Measurements from ENCODE around the gene C1QL2.

C1QL2 gene

DNA sequence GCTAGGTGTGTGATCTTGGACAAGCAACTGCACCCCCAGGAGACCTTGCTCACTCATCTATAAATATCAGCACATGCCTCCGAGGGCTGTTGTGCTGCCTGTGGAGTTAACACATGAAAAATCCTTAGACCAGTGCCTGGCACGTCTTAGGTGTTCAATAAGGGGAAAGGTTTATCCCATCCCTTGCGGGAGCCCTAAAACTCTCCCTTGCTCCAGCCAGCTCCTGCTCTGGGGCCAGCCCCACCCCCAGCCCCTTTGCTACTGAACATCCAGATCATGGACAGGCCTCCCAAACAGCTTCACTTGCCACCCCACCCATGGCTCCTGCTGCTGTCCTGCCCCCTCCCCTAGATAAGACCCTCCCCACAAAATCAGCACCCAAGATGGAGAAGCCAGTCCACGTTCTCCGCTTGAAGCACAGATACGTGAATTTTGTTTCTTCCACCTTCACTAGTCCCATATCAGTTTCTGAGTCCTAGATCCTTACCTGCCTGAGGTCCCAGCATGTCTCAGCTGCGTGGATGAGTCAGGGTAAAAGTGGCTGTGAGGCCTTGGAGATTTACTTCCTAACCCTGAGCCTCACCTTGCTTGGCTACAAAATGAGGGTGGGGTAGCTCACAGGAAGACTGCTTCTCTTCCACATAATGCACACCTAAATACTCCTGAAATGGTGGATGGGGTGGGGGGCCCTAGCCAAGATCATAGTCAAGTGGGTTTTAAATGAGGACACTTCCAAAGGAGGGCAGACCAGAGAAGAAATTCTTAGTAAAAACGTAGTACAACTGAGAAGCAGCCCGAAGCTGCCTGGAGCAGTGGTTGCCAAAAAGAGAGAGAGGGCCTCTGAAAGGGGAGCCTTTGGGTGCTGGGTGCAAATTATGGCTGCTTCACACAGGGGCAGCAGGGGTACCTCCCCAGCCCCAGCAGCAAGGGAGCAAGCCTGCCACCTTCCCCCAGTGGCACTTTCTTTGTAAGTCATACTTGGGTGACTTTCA is 40.4 kb downstream of the C1QL2 start:
- TF ChIP-seq, protein P1, sequence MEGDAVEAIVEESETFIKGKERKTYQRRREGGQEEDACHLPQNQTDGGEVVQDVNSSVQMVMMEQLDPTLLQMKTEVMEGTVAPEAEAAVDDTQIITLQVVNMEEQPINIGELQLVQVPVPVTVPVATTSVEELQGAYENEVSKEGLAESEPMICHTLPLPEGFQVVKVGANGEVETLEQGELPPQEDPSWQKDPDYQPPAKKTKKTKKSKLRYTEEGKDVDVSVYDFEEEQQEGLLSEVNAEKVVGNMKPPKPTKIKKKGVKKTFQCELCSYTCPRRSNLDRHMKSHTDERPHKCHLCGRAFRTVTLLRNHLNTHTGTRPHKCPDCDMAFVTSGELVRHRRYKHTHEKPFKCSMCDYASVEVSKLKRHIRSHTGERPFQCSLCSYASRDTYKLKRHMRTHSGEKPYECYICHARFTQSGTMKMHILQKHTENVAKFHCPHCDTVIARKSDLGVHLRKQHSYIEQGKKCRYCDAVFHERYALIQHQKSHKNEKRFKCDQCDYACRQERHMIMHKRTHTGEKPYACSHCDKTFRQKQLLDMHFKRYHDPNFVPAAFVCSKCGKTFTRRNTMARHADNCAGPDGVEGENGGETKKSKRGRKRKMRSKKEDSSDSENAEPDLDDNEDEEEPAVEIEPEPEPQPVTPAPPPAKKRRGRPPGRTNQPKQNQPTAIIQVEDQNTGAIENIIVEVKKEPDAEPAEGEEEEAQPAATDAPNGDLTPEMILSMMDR (IDR thresholded peaks at IDR 0.05; ENCODE audit: insufficient read depth, low read depth, low read length, missing control alignments) = no peak
- no peak overlapping the region for H3K4me3 ChIP-seq (ENCODE audit: low read depth, low read length)

GRCh38 chr2:119117408-119117807 is 41.1 kb downstream of the C1QL2 start:
- TF ChIP-seq, protein P1 (IDR thresholded peaks at IDR 0.05; ENCODE audit: insufficient read depth, low read depth, low read length, missing control alignments) = no peak
- DNase-seq (ENCODE audit: low read depth) = no peak
- no peak overlapping the region for H3K4me3 ChIP-seq (ENCODE audit: low read depth, low read length)

More for the DNA sequence above, 40.4 kb downstream of the C1QL2 start:
- DNase-seq (ENCODE audit: low read depth) = no peak

DNA sequence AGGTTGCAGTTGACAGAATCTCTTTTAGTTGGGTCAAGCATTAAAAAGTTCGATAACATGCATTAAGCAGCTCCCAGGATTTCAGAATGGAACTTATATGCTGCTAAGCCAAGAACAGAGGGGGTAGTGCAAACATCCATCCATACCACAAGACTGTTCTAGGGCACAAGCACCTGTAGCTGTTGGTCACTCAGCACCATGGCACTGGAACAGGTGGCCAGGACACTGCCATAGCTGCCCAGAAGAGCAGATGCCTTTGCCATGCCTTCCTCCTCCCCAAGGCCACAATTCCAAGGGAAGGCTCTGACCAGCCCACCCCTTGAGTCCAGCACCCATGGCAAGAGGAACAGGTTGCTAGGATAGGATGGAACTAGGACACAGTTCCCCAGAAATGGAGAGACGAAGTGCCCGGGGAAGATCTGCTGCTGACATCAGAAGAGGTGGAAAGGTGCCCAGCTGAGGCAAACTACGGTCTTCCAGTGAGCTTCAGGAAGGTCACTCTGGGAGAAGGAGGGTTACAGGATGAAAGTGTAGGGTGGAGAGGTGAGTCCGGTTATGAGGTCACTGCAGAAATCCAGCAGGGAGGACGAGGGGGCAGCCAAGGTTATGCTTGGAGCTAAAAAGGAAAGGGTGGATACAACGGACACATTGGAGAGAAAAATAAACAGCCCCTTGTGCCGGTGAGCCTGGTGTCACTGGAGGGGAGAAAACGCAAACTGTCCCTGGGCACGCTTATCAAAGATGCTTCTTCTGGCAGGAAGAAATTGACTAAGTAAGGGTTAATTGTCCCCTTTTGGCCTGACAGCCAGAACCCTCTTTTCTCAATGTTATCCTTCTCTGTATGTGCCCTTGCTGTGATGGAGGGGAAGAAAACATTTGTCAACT is 41.9 kb downstream of the C1QL2 start:
- TF ChIP-seq, protein P1 (IDR thresholded peaks at IDR 0.05; ENCODE audit: insufficient read depth, low read depth, low read length, missing control alignments) = no peak
- H3K4me3 ChIP-seq (ENCODE audit: low read depth, low read length) = no peak overlapping the region
- DNase-seq (ENCODE audit: low read depth) = no peak

DNA sequence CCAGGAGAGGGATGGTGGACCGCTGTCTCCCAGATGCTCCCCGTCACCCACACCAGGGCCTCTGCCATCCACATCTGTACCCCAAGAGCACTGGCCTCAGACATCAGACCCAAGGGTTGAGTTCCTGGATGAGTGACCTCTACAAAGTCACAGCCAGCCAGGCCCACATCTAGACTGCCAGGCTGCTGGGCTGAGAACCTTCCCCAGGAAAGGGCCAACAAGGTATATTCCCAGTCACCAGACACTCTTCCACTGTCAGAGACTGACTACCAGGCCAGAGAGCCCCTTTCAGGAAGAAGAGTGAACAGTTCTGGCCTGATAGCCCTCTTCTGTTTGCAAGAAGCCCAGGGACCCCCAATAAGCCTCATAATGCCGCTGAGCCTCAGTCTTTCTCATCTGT is 44.3 kb downstream of the C1QL2 start:
- no peak for DNase-seq (ENCODE audit: low read depth)
- TF ChIP-seq, protein P1 (IDR thresholded peaks at IDR 0.05; ENCODE audit: insufficient read depth, low read depth, low read length, missing control alignments) = no peak

DNA sequence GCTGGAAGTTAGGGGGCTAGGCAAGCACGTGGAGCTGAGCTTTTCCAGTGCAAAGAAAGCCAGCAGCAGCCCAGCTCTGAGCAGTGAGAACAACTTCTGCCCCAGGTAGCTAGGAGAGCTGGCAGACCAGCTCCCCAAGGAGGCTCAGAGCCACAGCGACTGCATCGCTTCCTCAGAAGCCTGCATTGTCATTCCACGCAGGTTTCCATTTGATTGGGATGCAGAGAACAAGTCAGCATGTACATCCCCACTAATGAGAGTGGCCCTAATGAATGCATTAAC is 45.1 kb downstream of the C1QL2 start:
- TF ChIP-seq, protein P1 (IDR thresholded peaks at IDR 0.05; ENCODE audit: insufficient read depth, low read depth, low read length, missing control alignments) = no peak
- no peak for DNase-seq (ENCODE audit: low read depth)
- H3K4me3 ChIP-seq (ENCODE audit: low read depth, low read length) = no peak overlapping the region

More for the DNA sequence above, 44.3 kb downstream of the C1QL2 start:
- H3K4me3 ChIP-seq (ENCODE audit: low read depth, low read length) = no peak overlapping the region

DNA sequence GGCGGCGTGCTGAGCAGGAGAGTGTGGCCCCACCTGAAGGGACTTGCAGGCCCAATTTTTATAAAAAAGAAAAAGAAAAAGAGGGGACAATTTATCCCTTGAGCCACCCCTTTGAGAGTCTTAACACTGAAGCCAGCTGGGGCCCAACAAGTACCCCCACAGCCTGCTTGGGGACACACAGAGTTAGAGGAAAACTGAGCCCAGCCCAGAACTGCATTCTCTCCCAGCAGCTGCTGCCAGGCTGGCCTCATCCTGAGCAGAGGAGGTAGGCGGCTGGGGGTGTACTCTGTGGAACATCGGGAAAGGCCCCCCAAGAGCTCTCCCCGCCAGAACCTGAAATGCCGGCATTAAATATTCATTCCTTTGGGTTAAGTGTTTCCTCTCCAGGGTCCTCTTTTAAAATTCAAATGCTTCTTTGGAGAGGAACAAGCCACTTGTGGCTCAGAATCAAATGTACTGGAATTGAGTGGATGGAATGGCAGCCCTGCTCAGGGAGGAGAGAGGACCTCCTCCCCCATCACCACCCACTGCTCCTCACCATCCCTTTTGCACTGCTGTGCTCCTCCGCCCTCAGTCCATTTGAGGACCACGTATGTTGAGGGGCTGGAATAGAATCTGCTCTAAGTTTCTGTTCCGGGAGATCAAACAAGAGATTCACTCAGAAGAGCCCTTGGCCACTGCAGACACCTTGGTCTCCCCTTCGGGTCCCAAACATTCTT is 45.6 kb downstream of the C1QL2 start:
- DNase-seq (ENCODE audit: low read depth) = no peak
- TF ChIP-seq, protein P1 (IDR thresholded peaks at IDR 0.05; ENCODE audit: insufficient read depth, low read depth, low read length, missing control alignments) = no peak
- no peak overlapping the region for H3K4me3 ChIP-seq (ENCODE audit: low read depth, low read length)

Data from GM12865 (cell line).